Retina (tissue), 1 donor: ENCODE results near the gene RPS6KA4.

Experiments
- DNase-seq: peaks from one replicate; pipeline ENCODE4 v3.0.0-alpha.2; 2016

The RPS6KA4 gene

GRCh38 chr11:64349404-64349803 is 9.6 kb upstream of the RPS6KA4 start:
- DNase-seq, result no peak

- no peak for DNase-seq
Measured at GRCh38 chr11:64351136-64351631, 7.8 kb upstream of the RPS6KA4 start.

- no peak for DNase-seq
Measured at GRCh38 chr11:64352099-64352994, 6.6 kb upstream of the RPS6KA4 start.

GRCh38 chr11:64352995-64353714 is 5.8 kb upstream of the RPS6KA4 start:
- DNase-seq, result no peak

GRCh38 chr11:64353715-64354506 is 5.1 kb upstream of the RPS6KA4 start:
- DNase-seq, result no peak

- DNase-seq, result no peak
Measured at GRCh38 chr11:64355078-64355940, 3.7 kb upstream of the RPS6KA4 start.

GRCh38 chr11:64356498-64357411 is 2.2 kb upstream of the RPS6KA4 start:
- no peak for DNase-seq

GRCh38 chr11:64357446-64357845 is 1.5 kb upstream of the RPS6KA4 start:
- no peak for DNase-seq

- no peak for DNase-seq
Measured at GRCh38 chr11:64357904-64358535, 942 bp upstream of the RPS6KA4 start.

GRCh38 chr11:64358536-64358906 is 441 bp upstream of the RPS6KA4 start:
- peak; percentile 72 for DNase-seq

GRCh38 chr11:64359712-64360445 is 917 bp downstream of the RPS6KA4 start:
- no peak for DNase-seq

- DNase-seq, result no peak
Measured at GRCh38 chr11:64360448-64360921, 1.5 kb downstream of the RPS6KA4 start.

GRCh38 chr11:64361659-64362058 is 2.7 kb downstream of the RPS6KA4 start:
- DNase-seq, result no peak

GRCh38 chr11:64362339-64362738 is 3.4 kb downstream of the RPS6KA4 start:
- no peak for DNase-seq

GRCh38 chr11:64364435-64364834 is 5.5 kb downstream of the RPS6KA4 start:
- DNase-seq, result no peak

- DNase-seq, result no peak
Measured at GRCh38 chr11:64364911-64365310, 5.9 kb downstream of the RPS6KA4 start.

- DNase-seq, result no peak
Measured at GRCh38 chr11:64366751-64367150, 7.8 kb downstream of the RPS6KA4 start.

- DNase-seq, result no peak
Measured at GRCh38 chr11:64367931-64368672, 9.1 kb downstream of the RPS6KA4 start.

GRCh38 chr11:64368673-64369074 is 9.7 kb downstream of the RPS6KA4 start:
- DNase-seq, result no peak
